DND-41 (cell line): ENCODE data around the gene RAE1.

Source experiments
- ATAC-seq: fragments of 200-7000 bp; cut with Tn5 transposase; 3 replicates; pipeline ENCODE4 v1.9.1; 2021; ENCODE audit warnings: low read depth; ENCODE audit not compliant: insufficient read depth
- DNase-seq: peaks from one replicate; pipeline ENCODE4 v3.0.0-alpha.2; 2020
- H2AFZ ChIP-seq: 2 replicates; pipeline ENCODE4 v1.6.0; 2012; ENCODE audit warnings: low read depth, low read length
- H3K27ac ChIP-seq: 2 replicates; pipeline ENCODE4 v1.5.1; 2012; ENCODE audit warnings: low read length, inconsistent platforms
- H3K27me3 ChIP-seq: fragments of 200-600 bp; sonication (generic); 2 replicates; pipeline ENCODE4 v1.6.0; 2012; ENCODE audit warnings: low read length, mild to moderate bottlenecking, inconsistent platforms; ENCODE audit not compliant: insufficient read depth, poor library complexity
- H3K36me3 ChIP-seq: 2 replicates; pipeline ENCODE4 v1.5.1; 2012; ENCODE audit warnings: low read length, inconsistent platforms; ENCODE audit not compliant: insufficient read depth
- H3K4me1 ChIP-seq: 2 replicates; pipeline ENCODE4 v1.5.1; 2012; ENCODE audit warnings: mild to moderate bottlenecking, low read length; ENCODE audit not compliant: insufficient read depth
- H3K4me2 ChIP-seq: 2 replicates; pipeline ENCODE4 v1.6.0; 2012; ENCODE audit warnings: mild to moderate bottlenecking, moderate library complexity, low read length, inconsistent platforms; ENCODE audit not compliant: insufficient read depth
- H3K4me3 ChIP-seq, 2 experiments: fragments of 200-600 bp in 1 of 2; shearing (Covaris generic) in 1 of 2; 2 replicates each; pipeline ENCODE4 v1.5.1; 2012 to 2016; ENCODE audit warnings: inconsistent platforms in 2 of 2, low read length in 2 of 2, mild to moderate bottlenecking in 2 of 2, low read depth in 1 of 2, moderate library complexity in 1 of 2
- H3K79me2 ChIP-seq: 2 replicates; pipeline ENCODE4 v1.6.0; 2012; ENCODE audit warnings: low read length, inconsistent platforms; ENCODE audit not compliant: insufficient read depth
- H3K9ac ChIP-seq: 2 replicates; pipeline ENCODE4 v1.6.0; 2012; ENCODE audit warnings: low read depth, mild to moderate bottlenecking, inconsistent platforms, low read length, moderate library complexity
- H3K9me3 ChIP-seq: 2 replicates; pipeline ENCODE4 v1.5.1; 2012; ENCODE audit warnings: low read length, moderate library complexity, mild to moderate bottlenecking, inconsistent platforms; ENCODE audit not compliant: insufficient read depth, severe bottlenecking
- H4K20me1 ChIP-seq: 2 replicates; pipeline ENCODE4 v1.6.0; 2012; ENCODE audit warnings: low read length; ENCODE audit not compliant: insufficient read depth
- EZH2 ChIP-seq: IDR thresholded peaks from 3 replicates; pipeline ENCODE4 v1.6.1; 2012; ENCODE audit warnings: borderline replicate concordance, low read depth, mild to moderate bottlenecking, moderate library complexity, low read length, inconsistent platforms; ENCODE audit not compliant: severe bottlenecking
- TF ChIP-seq, protein P1 (sequence below): IDR thresholded peaks from 2 replicates; pipeline ENCODE4 v1.5.1; 2012; ENCODE audit warnings: borderline replicate concordance, low read length, moderate library complexity, mild to moderate bottlenecking; ENCODE audit not compliant: poor library complexity, severe bottlenecking; ENCODE audit errors: extremely low read depth

Gene RAE1

DNA sequence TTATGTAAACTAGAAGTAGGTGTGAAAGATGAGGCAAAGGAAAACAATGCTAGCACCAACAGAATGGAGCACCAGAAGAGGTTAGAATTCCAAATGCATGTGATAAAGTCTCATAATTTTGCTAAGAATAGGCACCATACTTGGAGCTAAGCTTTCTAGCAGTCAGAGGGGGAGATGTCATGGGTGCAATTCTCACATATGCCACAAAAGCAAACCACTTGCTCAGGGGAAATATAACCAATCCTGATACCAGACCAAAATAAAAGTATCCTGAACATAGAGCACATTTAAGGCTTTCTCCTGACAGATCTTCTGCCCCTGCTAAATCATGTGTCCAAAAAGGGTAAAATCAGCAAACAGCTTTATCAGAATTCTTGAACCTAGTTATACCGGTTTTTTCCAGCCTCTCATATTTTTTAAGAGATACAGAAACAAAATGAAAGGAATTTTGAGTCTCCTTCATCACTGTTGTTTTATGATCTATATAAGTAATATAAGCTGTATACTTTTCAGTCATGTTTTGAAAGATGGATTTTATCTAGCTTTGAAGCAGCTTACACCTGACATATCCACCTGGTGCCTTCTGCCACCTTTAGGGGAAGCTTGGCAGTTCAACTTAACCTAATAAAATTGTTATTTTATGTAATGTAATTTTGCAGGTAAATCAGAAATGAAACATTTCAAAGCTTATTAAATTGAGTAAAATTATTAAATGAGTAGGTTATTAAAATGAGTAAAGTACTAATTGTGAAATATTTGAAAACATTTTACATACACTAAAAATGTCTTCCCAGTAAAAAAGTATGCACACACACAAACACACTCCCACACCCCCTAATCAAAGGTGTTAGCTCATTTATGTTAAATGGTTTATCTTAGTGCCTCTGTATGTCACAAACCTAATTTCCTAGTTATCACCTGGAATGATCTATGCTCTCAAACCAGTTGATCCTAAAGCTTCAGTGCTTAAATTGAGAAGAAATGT lies 18.7 kb upstream of the RAE1 start:
- ATAC-seq (no peak), DNase-seq (no peak)
- no peak overlapping the region for H3K9ac ChIP-seq
- H2AFZ ChIP-seq = no peak overlapping the region
- H3K4me1 ChIP-seq = no peaks in the 10 kb centered on the region
- no peaks in the 10 kb centered on the region for H3K79me2 ChIP-seq
- no peaks in the 10 kb centered on the region for H4K20me1 ChIP-seq
- H3K27ac ChIP-seq = no peak overlapping the region
- no peaks in the 10 kb centered on the region for H3K36me3 ChIP-seq
- H3K27me3 ChIP-seq = peaks cover 9% of the 10 kb centered on the region
- no peak for TF ChIP-seq EZH2
- TF ChIP-seq, protein P1, sequence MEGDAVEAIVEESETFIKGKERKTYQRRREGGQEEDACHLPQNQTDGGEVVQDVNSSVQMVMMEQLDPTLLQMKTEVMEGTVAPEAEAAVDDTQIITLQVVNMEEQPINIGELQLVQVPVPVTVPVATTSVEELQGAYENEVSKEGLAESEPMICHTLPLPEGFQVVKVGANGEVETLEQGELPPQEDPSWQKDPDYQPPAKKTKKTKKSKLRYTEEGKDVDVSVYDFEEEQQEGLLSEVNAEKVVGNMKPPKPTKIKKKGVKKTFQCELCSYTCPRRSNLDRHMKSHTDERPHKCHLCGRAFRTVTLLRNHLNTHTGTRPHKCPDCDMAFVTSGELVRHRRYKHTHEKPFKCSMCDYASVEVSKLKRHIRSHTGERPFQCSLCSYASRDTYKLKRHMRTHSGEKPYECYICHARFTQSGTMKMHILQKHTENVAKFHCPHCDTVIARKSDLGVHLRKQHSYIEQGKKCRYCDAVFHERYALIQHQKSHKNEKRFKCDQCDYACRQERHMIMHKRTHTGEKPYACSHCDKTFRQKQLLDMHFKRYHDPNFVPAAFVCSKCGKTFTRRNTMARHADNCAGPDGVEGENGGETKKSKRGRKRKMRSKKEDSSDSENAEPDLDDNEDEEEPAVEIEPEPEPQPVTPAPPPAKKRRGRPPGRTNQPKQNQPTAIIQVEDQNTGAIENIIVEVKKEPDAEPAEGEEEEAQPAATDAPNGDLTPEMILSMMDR = peak; percentile 30
- H3K9me3 ChIP-seq = no peaks in the 10 kb centered on the region
- no peak overlapping the region for H3K4me2 ChIP-seq
- H3K4me3 ChIP-seq = no peak overlapping the region

DNA sequence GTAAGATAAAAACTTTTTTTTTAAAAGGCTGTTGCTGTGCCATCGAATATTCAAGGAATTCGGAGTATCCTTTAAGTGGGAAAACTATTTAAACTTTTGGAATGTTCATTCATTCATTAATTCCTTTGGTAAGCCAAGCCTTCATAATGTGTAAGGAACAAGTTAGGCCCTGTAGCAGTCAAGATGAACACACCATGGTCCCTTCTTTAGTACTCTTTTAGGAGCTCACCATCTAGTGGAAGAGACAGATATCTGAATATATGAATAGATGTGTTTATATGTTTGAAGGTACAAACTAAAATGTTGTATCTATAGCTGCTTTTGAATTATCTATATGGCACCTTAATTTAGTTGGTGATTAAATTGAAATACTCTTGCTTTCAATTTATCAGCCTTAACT lies 15.7 kb upstream of the RAE1 start:
- H3K27me3 ChIP-seq = peaks cover 10% of the 10 kb centered on the region
- TF ChIP-seq EZH2 = no peak
- TF ChIP-seq, protein P1 = no peak
- H4K20me1 ChIP-seq = no peaks in the 10 kb centered on the region
- no peak overlapping the region for H3K4me3 ChIP-seq
- H3K27ac ChIP-seq = no peak overlapping the region
- H3K9me3 ChIP-seq = no peaks in the 10 kb centered on the region
- DNase-seq (no peak), ATAC-seq (no peak)
- no peaks in the 10 kb centered on the region for H3K79me2 ChIP-seq
- H3K9ac ChIP-seq = no peak overlapping the region
- no peak overlapping the region for H3K4me2 ChIP-seq
- H2AFZ ChIP-seq = no peak overlapping the region
- no peaks in the 10 kb centered on the region for H3K4me1 ChIP-seq
- no peaks in the 10 kb centered on the region for H3K36me3 ChIP-seq

DNA sequence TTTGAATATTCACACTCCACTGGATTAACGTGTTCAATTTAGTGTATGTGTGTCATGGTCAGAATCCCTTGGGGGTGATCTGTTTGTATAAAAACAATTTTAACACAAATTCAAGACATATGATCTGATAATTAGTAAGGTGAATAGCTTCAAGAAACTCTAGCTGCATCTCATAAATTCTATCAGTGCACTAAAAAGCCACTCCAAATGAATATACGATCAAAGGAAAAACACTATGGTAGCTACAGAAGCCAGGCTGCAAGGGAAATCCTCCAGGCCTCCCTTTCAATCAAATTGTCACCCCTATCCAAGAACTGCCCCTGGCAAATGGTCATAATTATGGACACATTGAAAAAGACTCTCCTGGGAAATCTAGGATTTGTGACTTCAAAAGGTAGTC lies 9.4 kb upstream of the RAE1 start:
- Histone ChIP-seq H3K4me3 (no peak overlapping the region), H3K27ac (no peak overlapping the region), H3K36me3 (no peaks in the 10 kb centered on the region), H2AFZ (no peak overlapping the region), H3K27me3 (peaks cover 14% of the 10 kb centered on the region), H3K9ac (no peak overlapping the region), H3K79me2 (no peaks in the 10 kb centered on the region), H3K4me2 (no peak overlapping the region), H3K9me3 (no peaks in the 10 kb centered on the region), H3K4me1 (no peaks in the 10 kb centered on the region), H4K20me1 (no peaks in the 10 kb centered on the region)
- no peak for TF ChIP-seq EZH2
- TF ChIP-seq, protein P1 = no peak
- ATAC-seq = no peak
- DNase-seq = no peak
